Suprapubic skin (tissue), 4 donors: ENCODE results near the gene PTK6.

ENCODE experiments used
- POLR2A ChIP-seq, 2 donors: fragments of 450-650 bp; IDR thresholded peaks; one replicate each; pipeline ENCODE4 v1.6.1; 2017; ENCODE audit warnings: antibody characterized with exemption in 2 of 2, mild to moderate bottlenecking in 2 of 2, moderate library complexity in 2 of 2
- POLR2AphosphoS5 ChIP-seq, 3 donors: sonication (generic); formaldehyde crosslinking; IDR thresholded peaks; one replicate each; pipeline ENCODE4 v1.6.1; 2017; ENCODE audit warnings: antibody characterized with exemption in 3 of 3
- TF ChIP-seq, protein P1 (sequence below), 2 donors: fragments of 200-600 bp in 1 of 2; fragments of 450-650 bp in 1 of 2; sonication (generic) in 1 of 2; IDR thresholded peaks; one replicate each; pipeline ENCODE4 v1.5.1; 2016 to 2019; ENCODE audit warnings: antibody characterized with exemption in 2 of 2, mild to moderate bottlenecking in 1 of 2, moderate library complexity in 1 of 2

DNA sequence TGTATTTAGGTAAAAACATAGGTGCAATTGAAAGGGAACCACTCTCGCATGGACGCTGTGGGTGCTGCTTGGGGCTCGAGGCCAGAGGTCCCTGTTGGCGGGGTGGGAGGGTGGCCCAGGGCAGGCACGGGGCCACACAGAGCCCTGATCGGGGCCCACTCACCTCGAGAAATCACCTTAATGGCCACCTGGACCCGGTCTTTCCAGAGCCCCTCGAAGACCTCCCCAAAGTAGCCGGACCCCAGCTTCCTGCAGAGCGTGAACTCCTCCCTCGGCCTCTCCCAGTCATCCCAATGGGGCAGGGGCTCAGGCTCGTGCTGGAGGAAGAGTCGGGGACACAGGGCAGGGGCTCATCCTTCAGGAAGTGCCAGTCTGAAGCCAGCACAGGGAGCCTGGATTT lies 3.8 kb downstream of the PTK6 start:
- TF ChIP-seq POLR2AphosphoS5 (IDR thresholded peaks at IDR 0.05) (no peak), POLR2A (IDR thresholded peaks at IDR 0.05) (no peak)
- TF ChIP-seq, protein P1, sequence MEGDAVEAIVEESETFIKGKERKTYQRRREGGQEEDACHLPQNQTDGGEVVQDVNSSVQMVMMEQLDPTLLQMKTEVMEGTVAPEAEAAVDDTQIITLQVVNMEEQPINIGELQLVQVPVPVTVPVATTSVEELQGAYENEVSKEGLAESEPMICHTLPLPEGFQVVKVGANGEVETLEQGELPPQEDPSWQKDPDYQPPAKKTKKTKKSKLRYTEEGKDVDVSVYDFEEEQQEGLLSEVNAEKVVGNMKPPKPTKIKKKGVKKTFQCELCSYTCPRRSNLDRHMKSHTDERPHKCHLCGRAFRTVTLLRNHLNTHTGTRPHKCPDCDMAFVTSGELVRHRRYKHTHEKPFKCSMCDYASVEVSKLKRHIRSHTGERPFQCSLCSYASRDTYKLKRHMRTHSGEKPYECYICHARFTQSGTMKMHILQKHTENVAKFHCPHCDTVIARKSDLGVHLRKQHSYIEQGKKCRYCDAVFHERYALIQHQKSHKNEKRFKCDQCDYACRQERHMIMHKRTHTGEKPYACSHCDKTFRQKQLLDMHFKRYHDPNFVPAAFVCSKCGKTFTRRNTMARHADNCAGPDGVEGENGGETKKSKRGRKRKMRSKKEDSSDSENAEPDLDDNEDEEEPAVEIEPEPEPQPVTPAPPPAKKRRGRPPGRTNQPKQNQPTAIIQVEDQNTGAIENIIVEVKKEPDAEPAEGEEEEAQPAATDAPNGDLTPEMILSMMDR (IDR thresholded peaks at IDR 0.05) = no peak
